Measurements from ENCODE around the gene C16orf74. TPM values are rescaled to one million over a fixed set of nuclear protein-coding genes. Genes with fewer than 3 reads are reported as not detected.

Gene C16orf74
- polyA plus RNA-seq, 2 of the 4 experiments (the other 2 are of a cell fraction), result 3.8 to 9.1 TPM

GRCh38 chr16:85788819-85789218 is 37.9 kb upstream of the C16orf74 start:
- no peak for TF ChIP-seq BHLHE40 (IDR thresholded peaks at IDR 0.05; ENCODE audit: low read depth, low read length)
- no peak for TF ChIP-seq MAZ (IDR thresholded peaks at IDR 0.05; ENCODE audit: borderline replicate concordance, low read depth, low read length)
- TF ChIP-seq KDM5A (IDR thresholded peaks at IDR 0.05), result no peak
- TF ChIP-seq CEBPB (IDR thresholded peaks at IDR 0.05), result no peak
- no peak for TF ChIP-seq ZFP36 (IDR thresholded peaks at IDR 0.05; ENCODE audit: borderline replicate concordance, partially characterized antibody)
- TF ChIP-seq FOXS1 (CRISPR knock-in tag; IDR thresholded peaks at IDR 0.05), result no peak
- no peak for TF ChIP-seq SMC3 (IDR thresholded peaks at IDR 0.05)
- no peak for TF ChIP-seq GATA3 (IDR thresholded peaks at IDR 0.05; ENCODE audit: borderline replicate concordance)
- no peak for TF ChIP-seq ZNF302 (CRISPR knock-in tag; IDR thresholded peaks at IDR 0.05)
- no peak for TF ChIP-seq RFX5 (IDR thresholded peaks at IDR 0.05)
- Histone ChIP-seq H3K4me3 (no peak overlapping the region), H3K4me2 (no peak overlapping the region), H3K27ac (no peak overlapping the region), H3K4me1 (no peaks in the 10 kb centered on the region), H3K9me3 (no peaks in the 10 kb centered on the region)
- ChIA-PET CTCF (interaction anchor here (1.6 to 1.8 kb wide), 3 partner anchors 9 to 26 kb away, joined by 4 to 6 read pairs (median 6); no protein-coding TSS in a partner anchor), POLR2A (interaction anchor here (1.2 kb wide), 1 partner anchor 12 kb away, joined by 3 read pairs; no protein-coding TSS in a partner anchor)
- no peak for FAIRE-seq
- ATAC-seq, result no peak
- WGBS (ENCODE audit: missing lambda C conversion rate), result 94% methylated on average over 11 of the region's 11 CpGs
- no peak for DNase-seq (ENCODE audit: low read depth in 1 of 2, low spot score in 1 of 2)

DNA sequence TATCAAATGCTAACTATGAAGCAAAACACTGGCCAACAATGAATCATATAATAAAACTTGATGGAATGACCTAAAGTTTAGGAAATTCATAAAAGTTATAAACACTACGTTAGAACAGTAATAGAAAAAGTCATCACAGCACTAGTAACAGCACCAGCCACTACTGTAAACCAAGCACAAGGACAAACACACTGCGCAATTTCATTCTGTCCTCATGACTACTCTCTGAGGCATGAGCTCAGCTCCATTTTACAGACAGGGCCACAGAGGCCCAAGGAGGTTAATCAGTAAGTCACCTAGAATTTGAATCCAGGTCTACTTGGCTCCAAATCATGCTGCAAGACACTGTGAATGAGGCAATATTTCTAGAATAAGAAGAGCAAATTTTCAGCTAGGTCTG is 35.0 kb upstream of the C16orf74 start:
- DNase-seq (ENCODE audit: low read depth in 1 of 2, low spot score in 1 of 2) (no peak), ATAC-seq (no peak), FAIRE-seq (no peak)
- H3K4me2 ChIP-seq, result no peak overlapping the region
- WGBS (ENCODE audit: missing lambda C conversion rate), result 93% methylated on average over 2 of the region's 2 CpGs
- CTCF ChIA-PET, result interaction anchor here (0.7 to 1.5 kb wide), 5 partner anchors 8 to 1475 kb away, joined by 3 to 4 read pairs (median 3); no protein-coding TSS in a partner anchor
- no peaks in the 10 kb centered on the region for H3K9me3 ChIP-seq
- POLR2A ChIA-PET, result interaction anchor here (0.6 kb wide), 1 partner anchor 500 kb away, joined by 3 read pairs; no protein-coding TSS in a partner anchor
- TF ChIP-seq EHMT2 (IDR thresholded peaks at IDR 0.05; ENCODE audit: low read depth) (no peak), HDAC2 (IDR thresholded peaks at IDR 0.05) (no peak), FOSB (CRISPR knock-in tag; IDR thresholded peaks at IDR 0.05) (no peak), MYC (IDR thresholded peaks at IDR 0.05; ENCODE audit: borderline replicate concordance, low read length) (no peak), REST (IDR thresholded peaks at IDR 0.05) (no peak), EP300 (IDR thresholded peaks at IDR 0.05) (no peak), POLR2AphosphoS2 (conservative IDR thresholded peaks at IDR 0.05; ENCODE audit: low read length) (no peak), ATOH8 (CRISPR knock-in tag; IDR thresholded peaks at IDR 0.05; ENCODE audit: low read depth) (no peak)
- TF ChIP-seq, protein P1, sequence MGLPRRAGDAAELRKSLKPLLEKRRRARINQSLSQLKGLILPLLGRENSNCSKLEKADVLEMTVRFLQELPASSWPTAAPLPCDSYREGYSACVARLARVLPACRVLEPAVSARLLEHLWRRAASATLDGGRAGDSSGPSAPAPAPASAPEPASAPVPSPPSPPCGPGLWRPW (IDR thresholded peaks at IDR 0.05), result no peak
- H3K4me3 ChIP-seq, result no peak overlapping the region
- H3K4me1 ChIP-seq, result no peaks in the 10 kb centered on the region
- no peak overlapping the region for H3K27ac ChIP-seq

DNA sequence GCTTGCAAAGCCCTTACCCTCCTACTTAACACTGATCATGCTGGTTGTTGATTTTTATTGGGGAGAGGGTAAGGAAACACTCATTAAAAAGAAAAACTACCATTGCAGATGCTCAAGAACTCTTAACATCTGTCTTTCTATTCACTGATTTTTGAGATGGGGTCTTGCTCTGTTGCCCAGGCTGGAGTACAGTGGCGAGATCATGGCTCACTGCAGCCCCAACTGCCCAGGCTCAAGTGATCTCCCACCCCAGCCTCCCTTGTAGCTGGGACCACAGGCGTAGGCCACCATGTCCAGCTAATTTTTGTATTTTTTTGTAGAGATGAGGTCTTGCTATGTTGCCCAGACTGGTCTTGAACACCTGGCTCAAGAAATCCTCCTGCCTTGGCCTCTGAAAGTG is 33.9 kb upstream of the C16orf74 start:
- WGBS (ENCODE audit: missing lambda C conversion rate), result 97% methylated on average over 2 of the region's 2 CpGs
- FAIRE-seq (no peak), ATAC-seq (no peak), DNase-seq (ENCODE audit: low read depth in 1 of 2, low spot score in 1 of 2) (no peak)
- Histone ChIP-seq H3K27ac (no peak overlapping the region), H3K4me1 (no peaks in the 10 kb centered on the region), H3K9me3 (no peaks in the 10 kb centered on the region), H3K4me2 (no peak overlapping the region), H3K4me3 (no peak overlapping the region)
- ChIA-PET CTCF (interaction anchor here (1.5 kb wide), 1 partner anchor 7 kb away, joined by 4 read pairs; no protein-coding TSS in a partner anchor), POLR2A (no interaction called here)
- TF ChIP-seq MAX (IDR thresholded peaks at IDR 0.05) (no peak), RARB (CRISPR knock-in tag; IDR thresholded peaks at IDR 0.05) (no peak), SREBF2 (IDR thresholded peaks at IDR 0.05) (no peak), ZC3H11A (IDR thresholded peaks at IDR 0.05) (no peak), POLR2A (IDR thresholded peaks at IDR 0.05; ENCODE audit: low read length) (no peak), BHLHE40 (IDR thresholded peaks at IDR 0.05; ENCODE audit: low read depth, low read length) (no peak), BCL3 (IDR thresholded peaks at IDR 0.05) (no peak), TP53 (CRISPR knock-in tag; IDR thresholded peaks at IDR 0.05) (no peak), NFE2L2 (conservative IDR thresholded peaks at IDR 0.05; ENCODE audit: low read length) (no peak), ZSCAN20 (CRISPR knock-in tag; IDR thresholded peaks at IDR 0.05) (no peak), ZNF302 (CRISPR knock-in tag; IDR thresholded peaks at IDR 0.05) (no peak), ATOH8 (CRISPR knock-in tag; IDR thresholded peaks at IDR 0.05; ENCODE audit: low read depth) (no peak), MAZ (IDR thresholded peaks at IDR 0.05; ENCODE audit: borderline replicate concordance, low read depth, low read length) (no peak), CBX2 (IDR thresholded peaks at IDR 0.05; ENCODE audit: borderline replicate concordance, low read depth) (no peak), CHD2 (IDR thresholded peaks at IDR 0.05; ENCODE audit: low read length, partially characterized antibody) (no peak), FOXS1 (CRISPR knock-in tag; IDR thresholded peaks at IDR 0.05) (no peak)
